Measurements from ENCODE around the gene CAMTA1. TPM values are rescaled to one million over a fixed set of nuclear protein-coding genes. Genes with fewer than 3 reads are reported as not detected.

Gene CAMTA1
- polyA plus RNA-seq, 1 donor from 2014 or later = 162 TPM

DNA sequence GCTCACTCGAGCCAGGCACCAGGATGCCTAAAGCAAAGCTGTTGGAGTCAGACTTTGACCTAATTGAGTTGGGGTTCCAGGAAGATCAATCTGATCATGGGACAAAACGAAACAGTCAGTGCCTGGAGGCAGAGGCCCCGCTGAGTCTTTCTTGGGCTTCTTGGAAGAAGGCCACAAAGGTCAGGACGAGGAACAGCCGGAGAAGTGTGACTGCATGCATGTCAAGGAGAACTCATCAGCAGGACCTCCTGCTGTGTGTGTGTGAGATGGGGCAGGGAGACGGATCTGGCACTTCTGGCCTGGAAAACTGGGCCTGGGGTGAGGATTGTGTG lies 190.8 kb downstream of the CAMTA1 start:
- Histone ChIP-seq H3K27me3 (ENCODE audit: insufficient read depth, low read depth, low read length) (no peaks in the 10 kb centered on the region), H3K9me3 (ENCODE audit: low read length) (no peaks in the 10 kb centered on the region), H3K4me2 (ENCODE audit: low read length) (no peak overlapping the region), H3K9ac (ENCODE audit: low read length) (no peak overlapping the region), H3F3A (ENCODE audit: insufficient read depth, low read length, poor library complexity, severe bottlenecking) (no peaks in the 10 kb centered on the region), H3K27ac (ENCODE audit: low read length) (no peak overlapping the region), H3K36me3 (ENCODE audit: insufficient read depth, low read length) (no peaks in the 10 kb centered on the region), H3K9me2 (ENCODE audit: insufficient read depth, low read length) (no peaks in the 10 kb centered on the region), H4K20me1 (ENCODE audit: insufficient read depth) (no peaks in the 10 kb centered on the region), H2AFZ (ENCODE audit: low read depth, low read length) (no peak overlapping the region), H3K79me2 (replicated peaks; ENCODE audit: insufficient read depth, low read length) (no peaks in the 10 kb centered on the region), H3K4me3 (ENCODE audit: low read length) (no peak overlapping the region)
- TF ChIP-seq, protein P1, sequence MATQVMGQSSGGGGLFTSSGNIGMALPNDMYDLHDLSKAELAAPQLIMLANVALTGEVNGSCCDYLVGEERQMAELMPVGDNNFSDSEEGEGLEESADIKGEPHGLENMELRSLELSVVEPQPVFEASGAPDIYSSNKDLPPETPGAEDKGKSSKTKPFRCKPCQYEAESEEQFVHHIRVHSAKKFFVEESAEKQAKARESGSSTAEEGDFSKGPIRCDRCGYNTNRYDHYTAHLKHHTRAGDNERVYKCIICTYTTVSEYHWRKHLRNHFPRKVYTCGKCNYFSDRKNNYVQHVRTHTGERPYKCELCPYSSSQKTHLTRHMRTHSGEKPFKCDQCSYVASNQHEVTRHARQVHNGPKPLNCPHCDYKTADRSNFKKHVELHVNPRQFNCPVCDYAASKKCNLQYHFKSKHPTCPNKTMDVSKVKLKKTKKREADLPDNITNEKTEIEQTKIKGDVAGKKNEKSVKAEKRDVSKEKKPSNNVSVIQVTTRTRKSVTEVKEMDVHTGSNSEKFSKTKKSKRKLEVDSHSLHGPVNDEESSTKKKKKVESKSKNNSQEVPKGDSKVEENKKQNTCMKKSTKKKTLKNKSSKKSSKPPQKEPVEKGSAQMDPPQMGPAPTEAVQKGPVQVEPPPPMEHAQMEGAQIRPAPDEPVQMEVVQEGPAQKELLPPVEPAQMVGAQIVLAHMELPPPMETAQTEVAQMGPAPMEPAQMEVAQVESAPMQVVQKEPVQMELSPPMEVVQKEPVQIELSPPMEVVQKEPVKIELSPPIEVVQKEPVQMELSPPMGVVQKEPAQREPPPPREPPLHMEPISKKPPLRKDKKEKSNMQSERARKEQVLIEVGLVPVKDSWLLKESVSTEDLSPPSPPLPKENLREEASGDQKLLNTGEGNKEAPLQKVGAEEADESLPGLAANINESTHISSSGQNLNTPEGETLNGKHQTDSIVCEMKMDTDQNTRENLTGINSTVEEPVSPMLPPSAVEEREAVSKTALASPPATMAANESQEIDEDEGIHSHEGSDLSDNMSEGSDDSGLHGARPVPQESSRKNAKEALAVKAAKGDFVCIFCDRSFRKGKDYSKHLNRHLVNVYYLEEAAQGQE (IDR thresholded peaks at IDR 0.05; ENCODE audit: borderline replicate concordance) = no peak
- TF ChIP-seq EZH2 (IDR thresholded peaks at IDR 0.05; ENCODE audit: borderline replicate concordance, insufficient read depth, low read length, poor library complexity, severe bottlenecking) = no peak
- TF ChIP-seq POLR2AphosphoS5 (IDR thresholded peaks at IDR 0.05) = no peak
- TF ChIP-seq MXI1 (conservative IDR thresholded peaks at IDR 0.05; ENCODE audit: poor library complexity, severe bottlenecking) = no peak
- no peak for TF ChIP-seq EP300 (conservative IDR thresholded peaks at IDR 0.05; ENCODE audit: poor library complexity, severe bottlenecking)
- TF ChIP-seq RAD21 (conservative IDR thresholded peaks at IDR 0.05) = no peak
- no peak for TF ChIP-seq SMC3 (conservative IDR thresholded peaks at IDR 0.05; ENCODE audit: poor library complexity)
- TF ChIP-seq TAF1 (IDR thresholded peaks at IDR 0.05; ENCODE audit: low read depth) = no peak
- TF ChIP-seq, protein P2, sequence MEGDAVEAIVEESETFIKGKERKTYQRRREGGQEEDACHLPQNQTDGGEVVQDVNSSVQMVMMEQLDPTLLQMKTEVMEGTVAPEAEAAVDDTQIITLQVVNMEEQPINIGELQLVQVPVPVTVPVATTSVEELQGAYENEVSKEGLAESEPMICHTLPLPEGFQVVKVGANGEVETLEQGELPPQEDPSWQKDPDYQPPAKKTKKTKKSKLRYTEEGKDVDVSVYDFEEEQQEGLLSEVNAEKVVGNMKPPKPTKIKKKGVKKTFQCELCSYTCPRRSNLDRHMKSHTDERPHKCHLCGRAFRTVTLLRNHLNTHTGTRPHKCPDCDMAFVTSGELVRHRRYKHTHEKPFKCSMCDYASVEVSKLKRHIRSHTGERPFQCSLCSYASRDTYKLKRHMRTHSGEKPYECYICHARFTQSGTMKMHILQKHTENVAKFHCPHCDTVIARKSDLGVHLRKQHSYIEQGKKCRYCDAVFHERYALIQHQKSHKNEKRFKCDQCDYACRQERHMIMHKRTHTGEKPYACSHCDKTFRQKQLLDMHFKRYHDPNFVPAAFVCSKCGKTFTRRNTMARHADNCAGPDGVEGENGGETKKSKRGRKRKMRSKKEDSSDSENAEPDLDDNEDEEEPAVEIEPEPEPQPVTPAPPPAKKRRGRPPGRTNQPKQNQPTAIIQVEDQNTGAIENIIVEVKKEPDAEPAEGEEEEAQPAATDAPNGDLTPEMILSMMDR (IDR thresholded peaks at IDR 0.05; ENCODE audit: poor library complexity, severe bottlenecking) = no peak

DNA sequence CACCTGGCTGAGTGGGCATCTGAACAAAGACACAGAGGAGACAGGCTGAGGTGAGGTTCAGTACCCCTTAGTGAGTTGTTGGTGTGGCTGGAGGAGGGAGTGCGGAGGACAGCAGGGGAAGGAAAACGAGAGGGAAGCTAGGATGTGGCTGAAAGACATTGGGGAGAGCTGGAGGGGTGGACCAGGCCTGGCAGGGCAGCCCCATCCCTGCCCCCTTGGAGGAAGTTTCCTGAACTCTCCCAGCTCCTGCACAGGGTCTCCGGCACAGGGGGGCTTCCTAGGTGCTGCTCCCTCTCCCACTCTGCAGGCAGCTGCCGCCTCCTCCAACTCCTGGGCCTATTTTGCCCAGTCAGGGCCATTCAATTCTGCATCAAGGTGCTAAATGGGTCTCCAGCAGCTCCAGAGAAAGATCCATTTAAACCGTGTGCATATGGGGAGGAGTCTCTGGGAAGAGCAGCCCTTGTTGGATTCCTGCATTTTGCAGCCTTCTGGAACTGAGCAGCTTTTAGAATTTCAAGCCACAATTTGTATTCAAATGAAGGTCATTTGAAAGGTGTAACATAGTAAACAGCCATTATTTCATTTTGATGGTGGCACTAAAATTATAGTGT lies 193.9 kb downstream of the CAMTA1 start:
- Histone ChIP-seq H3K4me3 (ENCODE audit: low read length) (no peak overlapping the region), H3K36me3 (ENCODE audit: insufficient read depth, low read length) (no peaks in the 10 kb centered on the region), H3K9me2 (ENCODE audit: insufficient read depth, low read length) (no peaks in the 10 kb centered on the region), H3K27me3 (ENCODE audit: insufficient read depth, low read depth, low read length) (no peaks in the 10 kb centered on the region), H3K9ac (ENCODE audit: low read length) (no peak overlapping the region), H2AFZ (ENCODE audit: low read depth, low read length) (no peak overlapping the region), H4K20me1 (ENCODE audit: insufficient read depth) (no peaks in the 10 kb centered on the region), H3K27ac (ENCODE audit: low read length) (no peak overlapping the region), H3F3A (ENCODE audit: insufficient read depth, low read length, poor library complexity, severe bottlenecking) (no peaks in the 10 kb centered on the region), H3K9me3 (ENCODE audit: low read length) (no peaks in the 10 kb centered on the region), H3K4me2 (ENCODE audit: low read length) (no peak overlapping the region), H3K79me2 (replicated peaks; ENCODE audit: insufficient read depth, low read length) (no peaks in the 10 kb centered on the region)
- TF ChIP-seq MXI1 (conservative IDR thresholded peaks at IDR 0.05; ENCODE audit: poor library complexity, severe bottlenecking) = no peak
- TF ChIP-seq SMC3 (conservative IDR thresholded peaks at IDR 0.05; ENCODE audit: poor library complexity) = no peak
- TF ChIP-seq, protein P1 (IDR thresholded peaks at IDR 0.05; ENCODE audit: borderline replicate concordance) = no peak
- TF ChIP-seq, protein P2 (IDR thresholded peaks at IDR 0.05; ENCODE audit: poor library complexity, severe bottlenecking) = no peak
- TF ChIP-seq TAF1 (IDR thresholded peaks at IDR 0.05; ENCODE audit: low read depth) = no peak

Measured in neural cell (in vitro differentiated cells).